ENCODE measurements around the gene ST8SIA2. TPM values are rescaled to one million over a fixed set of nuclear protein-coding genes. Genes with fewer than 3 reads are reported as not detected.

The ST8SIA2 gene
- total RNA-seq, 4 donors from 2014 or later = not detected

GRCh38 chr15:92416557-92416956 lies 22.9 kb downstream of the ST8SIA2 start:
- 93% methylated on average over 5 of the region's 12 CpGs; no CpG with 5 or more reads in 1 of the 2 donors for WGBS, 2 donors (ENCODE audit: low coverage in 1 of 2)
- H3K4me3 ChIP-seq = no peak overlapping the region
- H3K36me3 ChIP-seq = no peaks in the 10 kb centered on the region
- H3K27ac ChIP-seq = no peak overlapping the region
- H3K27me3 ChIP-seq = no peaks in the 10 kb centered on the region
- TF ChIP-seq POLR2AphosphoS5 (IDR thresholded peaks at IDR 0.05) (no peak), CTCF (IDR thresholded peaks at IDR 0.05) (no peak), POLR2A (IDR thresholded peaks at IDR 0.05) (no peak), EP300 (IDR thresholded peaks at IDR 0.05) (no peak)
- no peak for ATAC-seq
- H3K9me3 ChIP-seq = no peaks in the 10 kb centered on the region
- H3K4me1 ChIP-seq = no peaks in the 10 kb centered on the region

- no peaks in the 10 kb centered on the region for H3K4me1 ChIP-seq
- TF ChIP-seq CTCF (IDR thresholded peaks at IDR 0.05) (no peak), POLR2A (IDR thresholded peaks at IDR 0.05) (no peak), EP300 (IDR thresholded peaks at IDR 0.05) (no peak), POLR2AphosphoS5 (IDR thresholded peaks at IDR 0.05) (no peak)
- no peaks in the 10 kb centered on the region for H3K36me3 ChIP-seq
- H3K27ac ChIP-seq = no peak overlapping the region
- H3K4me3 ChIP-seq = no peak overlapping the region
- WGBS, 2 donors (ENCODE audit: low coverage in 1 of 2) = 73 to 89% methylated on average over 5 to 7 of the region's 7 CpGs
- H3K27me3 ChIP-seq = no peaks in the 10 kb centered on the region
- ATAC-seq = no peak
- no peaks in the 10 kb centered on the region for H3K9me3 ChIP-seq
These were observed 24.0 kb downstream of the ST8SIA2 start for GRCh38 chr15:92417716-92418115.

- no peaks in the 10 kb centered on the region for H3K4me1 ChIP-seq
- TF ChIP-seq CTCF (IDR thresholded peaks at IDR 0.05) = no peak
- TF ChIP-seq EP300 (IDR thresholded peaks at IDR 0.05) = no peak
- no peak for TF ChIP-seq POLR2A (IDR thresholded peaks at IDR 0.05)
- no peak for TF ChIP-seq POLR2AphosphoS5 (IDR thresholded peaks at IDR 0.05)
- no peak overlapping the region for H3K4me3 ChIP-seq
- no peak overlapping the region for H3K27ac ChIP-seq
- 64 to 94% methylated on average over 4 of the region's 7 CpGs for WGBS, 2 donors (ENCODE audit: low coverage in 1 of 2)
- no peak for ATAC-seq
- H3K36me3 ChIP-seq = no peaks in the 10 kb centered on the region
- H3K27me3 ChIP-seq = no peaks in the 10 kb centered on the region
- H3K9me3 ChIP-seq = no peaks in the 10 kb centered on the region
These were observed 25.2 kb downstream of the ST8SIA2 start for GRCh38 chr15:92418864-92419263.

- H3K36me3 ChIP-seq = no peaks in the 10 kb centered on the region
- WGBS, 2 donors (ENCODE audit: low coverage in 1 of 2) = 60% methylated on average over 1 of the region's 1 CpG; no CpG with 5 or more reads in 1 of the 2 donors
- H3K4me3 ChIP-seq = no peak overlapping the region
- no peak overlapping the region for H3K27ac ChIP-seq
- peaks cover 13% of the 10 kb centered on the region for H3K27me3 ChIP-seq
- no peaks in the 10 kb centered on the region for H3K9me3 ChIP-seq
- ATAC-seq = no peak
- no peak for TF ChIP-seq EP300 (IDR thresholded peaks at IDR 0.05)
- no peak for TF ChIP-seq POLR2AphosphoS5 (IDR thresholded peaks at IDR 0.05)
- TF ChIP-seq CTCF (IDR thresholded peaks at IDR 0.05) = no peak
- no peak for TF ChIP-seq POLR2A (IDR thresholded peaks at IDR 0.05)
- no peaks in the 10 kb centered on the region for H3K4me1 ChIP-seq
These were observed 28.3 kb downstream of the ST8SIA2 start for GRCh38 chr15:92421976-92422375.

- Histone ChIP-seq H3K4me3 (no peak overlapping the region), H3K4me1 (no peaks in the 10 kb centered on the region), H3K36me3 (no peaks in the 10 kb centered on the region), H3K27me3 (peaks cover 14% of the 10 kb centered on the region), H3K9me3 (no peaks in the 10 kb centered on the region), H3K27ac (no peak overlapping the region)
- TF ChIP-seq POLR2AphosphoS5 (IDR thresholded peaks at IDR 0.05) = no peak
- TF ChIP-seq POLR2A (IDR thresholded peaks at IDR 0.05) = no peak
- TF ChIP-seq CTCF (IDR thresholded peaks at IDR 0.05) = no peak
- TF ChIP-seq EP300 (IDR thresholded peaks at IDR 0.05) = no peak
- WGBS, 2 donors (ENCODE audit: low coverage in 1 of 2) = 69 to 73% methylated on average over 8 to 12 of the region's 12 CpGs
- ATAC-seq = no peak
These were observed 32.0 kb downstream of the ST8SIA2 start for GRCh38 chr15:92425578-92426225.

All from gastroesophageal sphincter (tissue), 4 donors.